GM12878 (cell line): ENCODE measurements around the gene MYO1C. TPM values are rescaled to one million over a fixed set of nuclear protein-coding genes. Genes with fewer than 3 reads are reported as not detected.
A peak's percentile ranks its signal among the peaks of the same experiment; 100 is the strongest.

Source experiments
- ATF2 ChIP-seq: IDR thresholded peaks from 2 replicates; pipeline ENCODE4 v1.6.1; 2012; ENCODE audit warnings: low read length, inconsistent platforms
- BRCA1 ChIP-seq: IDR thresholded peaks from 2 replicates; pipeline ENCODE4 v1.6.1; 2011; ENCODE audit warnings: low read depth, low read length, improper control_type of control experiment
- ELK1 ChIP-seq: IDR thresholded peaks from 2 replicates; pipeline ENCODE4 v1.6.1; 2012; ENCODE audit warnings: low read depth, low read length, improper control_type of control experiment
- ESRRA ChIP-seq: IDR thresholded peaks from 2 replicates; pipeline ENCODE4 v1.6.1; 2012; ENCODE audit warnings: mild to moderate bottlenecking, low read length, improper control_type of control experiment
- GABPA ChIP-seq: IDR thresholded peaks from 2 replicates; pipeline ENCODE4 v1.6.1; 2014; ENCODE audit warnings: antibody characterized with exemption, low read depth, mild to moderate bottlenecking, inconsistent platforms
- HDGF ChIP-seq: fragments of 450-650 bp; IDR thresholded peaks from 2 replicates; pipeline ENCODE4 v1.6.1; 2016; ENCODE audit warnings: antibody characterized with exemption
- IKZF1 ChIP-seq: fragments of 450-650 bp; conservative IDR thresholded peaks from 2 replicates; pipeline ENCODE4 v1.6.1; 2017; ENCODE audit warnings: antibody characterized with exemption, mild to moderate bottlenecking
- MYB ChIP-seq: fragments of 150-350 bp; IDR thresholded peaks from 2 replicates; pipeline ENCODE4 v1.6.1; 2014; ENCODE audit warnings: mild to moderate bottlenecking, low read depth, low read length, borderline replicate concordance
- PKNOX1 ChIP-seq: fragments of 450-650 bp; IDR thresholded peaks from 2 replicates; pipeline ENCODE4 v1.6.1; 2016; ENCODE audit warnings: mild to moderate bottlenecking
- POU2F2 ChIP-seq: IDR thresholded peaks from 3 replicates; pipeline ENCODE4 v1.6.1; 2011; ENCODE audit warnings: low read depth, mild to moderate bottlenecking, low read length, borderline replicate concordance
- RFX5 ChIP-seq: IDR thresholded peaks from 2 replicates; pipeline ENCODE4 v1.6.1; 2011; ENCODE audit warnings: low read depth, low read length, improper control_type of control experiment
- SMARCA5 ChIP-seq: fragments of 450-650 bp; IDR thresholded peaks from 2 replicates; pipeline ENCODE4 v1.6.1; 2017; ENCODE audit warnings: mild to moderate bottlenecking
- TAF1 ChIP-seq: IDR thresholded peaks from 2 replicates; pipeline ENCODE4 v1.6.1; 2011; ENCODE audit warnings: mild to moderate bottlenecking, low read depth, low read length, borderline replicate concordance
- TARDBP ChIP-seq: IDR thresholded peaks from 2 replicates; pipeline ENCODE4 v1.6.1; 2016; ENCODE audit warnings: borderline replicate concordance
- TCF7 ChIP-seq: IDR thresholded peaks from 2 replicates; pipeline ENCODE4 v1.6.1; 2014; ENCODE audit warnings: antibody characterized with exemption, borderline replicate concordance
- YY1 ChIP-seq: IDR thresholded peaks from 2 replicates; pipeline ENCODE4 v1.6.1; 2011; ENCODE audit warnings: low read depth, mild to moderate bottlenecking, low read length
- ZBTB11 ChIP-seq: fragments of 450-650 bp; formaldehyde crosslinking; IDR thresholded peaks from 2 replicates; pipeline ENCODE4 v1.5.0; 2022; ENCODE audit warnings: mild to moderate bottlenecking, missing genetic modification characterization
- ZBTB40 ChIP-seq: fragments of 450-650 bp; IDR thresholded peaks from 2 replicates; pipeline ENCODE4 v1.6.1; 2016; ENCODE audit warnings: mild to moderate bottlenecking, moderate library complexity, borderline replicate concordance
- ZNF207 ChIP-seq: fragments of 450-650 bp; IDR thresholded peaks from 2 replicates; pipeline ENCODE4 v1.6.1; 2014; ENCODE audit warnings: antibody characterized with exemption, mild to moderate bottlenecking, borderline replicate concordance
- polyA plus RNA-seq, 11 experiments: library from polyadenylated mRNA; depleted of rRNA in 4 of 11; unstranded in 6 of 11; stranded (reverse) in 5 of 11; fragments of >200 nt; fragmentation: Nextera tagmentation in 4 of 11; fragmentation: Illumina TruSeq in 1 of 11; extraction: Ambion mirVana in 4 of 11; extraction: Trizol in 1 of 11; gene quantifications; 1 replicate in 1 of 11; 2 replicates in 10 of 11; pipeline versions ENCODE4 v1.2.1 to v1.2.3, GENCODE V29; 2011 to 2016; ENCODE audit warnings: inconsistent platforms in 2 of 11, missing spikeins in 2 of 11, low read depth in 1 of 11
- total RNA-seq, 4 experiments: library from RNA; depleted of rRNA in 3 of 4; stranded (reverse); fragments of >200 nt in 3 of 4; fragmentation: Illumina TruSeq in 1 of 4; extraction: Trizol in 1 of 4; gene quantifications; 2 replicates each; pipeline versions ENCODE4 v1.2.1 to v1.2.3, GENCODE V29; 2013 to 2021

MYO1C gene
- total and polyA plus RNA-seq, 10 of the 15 experiments (the other 5 are each of a cell fraction or from before 2014, with no cell fraction given): 1.2 to 92.0 (median 36.6) TPM

DNA sequence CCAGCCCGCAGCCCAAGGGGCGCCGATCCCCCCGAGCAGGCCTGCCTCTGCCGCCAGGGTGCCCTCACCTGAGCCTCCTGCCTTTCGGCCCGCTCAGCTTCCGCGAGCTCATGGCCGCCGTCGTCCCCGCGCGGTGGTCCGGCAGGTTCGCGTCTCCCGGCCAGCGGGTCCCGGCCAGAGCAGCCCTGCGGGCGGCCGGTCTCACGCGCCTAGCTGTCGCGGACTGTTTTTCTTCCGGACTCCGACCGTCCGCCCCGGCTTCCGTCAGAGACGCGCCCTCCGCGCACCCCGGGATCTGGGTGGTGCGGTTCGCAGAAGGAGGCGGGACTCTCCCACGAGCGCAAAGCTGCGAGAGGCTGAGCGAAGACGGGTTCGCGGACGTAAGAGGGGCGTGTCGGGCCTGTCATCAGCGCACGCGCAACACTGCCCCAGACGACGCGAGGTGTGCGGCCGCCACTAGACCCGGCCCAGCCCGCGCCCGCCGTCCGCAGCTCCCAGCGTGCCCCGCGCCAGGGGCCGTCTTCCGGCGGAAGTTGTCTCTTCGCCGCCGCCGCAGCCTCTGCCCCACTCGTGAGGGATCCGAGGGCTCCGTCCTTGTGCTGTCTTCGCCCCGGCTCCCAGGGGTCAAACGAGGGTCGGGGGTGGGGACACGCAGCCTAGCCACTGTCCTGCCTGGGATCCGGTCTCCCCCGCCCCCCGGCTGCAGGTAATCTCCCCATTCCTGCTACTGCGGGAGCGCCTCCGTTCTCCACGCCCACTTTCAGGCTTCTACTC is 24.1 kb upstream of the MYO1C start, which contains the start of gene INPP5K (continued):
- TF ChIP-seq ELK1: peak; percentile 48; the same call in 1 of the 2 replicates
- no peak for TF ChIP-seq TCF7
- TF ChIP-seq MYB: no peak
- peak; percentile 31; the same call in 1 of the 2 replicates for TF ChIP-seq SMARCA5
- peak; percentile 86; the same call in 1 of the 2 replicates for TF ChIP-seq HDGF
- peak; percentile 90 for TF ChIP-seq ZBTB40
- TF ChIP-seq ESRRA: no peak
- TF ChIP-seq TARDBP: no peak
- TF ChIP-seq IKZF1: peak; percentile 77
- no peak for TF ChIP-seq ZBTB11 (CRISPR knock-in tag)
- peak; percentile 23; the same call in 1 of the 2 replicates for TF ChIP-seq TAF1
- no peak; the same call in 1 of the 2 replicates for TF ChIP-seq ZNF207
- peak; percentile 78 for TF ChIP-seq PKNOX1
- TF ChIP-seq ATF2: no peak
- TF ChIP-seq BRCA1: 0 out of 2 replicates have a peak, but pooled peaks have one; percentile 19
- TF ChIP-seq GABPA: peak; percentile 90
- peak; percentile 44; the same call in 1 of the 2 replicates for TF ChIP-seq RFX5
- peak; percentile 50; the same call in 1 of the 3 replicates for TF ChIP-seq POU2F2
- peak; percentile 63; the same call in 1 of the 2 replicates for TF ChIP-seq YY1
